Osteocyte (in vitro differentiated cells): Measurements from ENCODE around the gene BLCAP. TPM values are rescaled to one million over a fixed set of nuclear protein-coding genes. Genes with fewer than 3 reads are reported as not detected.

ENCODE experiments used
- DNase-seq: peaks from one replicate; pipeline ENCODE4 v3.0.0; 2021; ENCODE audit warnings: mixed read lengths; ENCODE audit not compliant: unreplicated experiment; ENCODE audit errors: extremely low spot score
- H3K27ac Mint-ChIP-seq: one replicate; pipeline ENCODE4 v1.8.0; 2021; ENCODE audit warnings: mild to moderate bottlenecking, mixed read lengths; ENCODE audit not compliant: unreplicated experiment
- H3K27me3 Mint-ChIP-seq: one replicate; pipeline ENCODE4 v1.8.0; 2021; ENCODE audit warnings: mixed read lengths; ENCODE audit not compliant: unreplicated experiment
- H3K36me3 Mint-ChIP-seq: one replicate; pipeline ENCODE4 v1.8.0; 2021; ENCODE audit warnings: mixed read lengths; ENCODE audit not compliant: unreplicated experiment
- H3K4me1 Mint-ChIP-seq: one replicate; pipeline ENCODE4 v1.8.0; 2021; ENCODE audit warnings: mixed read lengths; ENCODE audit not compliant: unreplicated experiment
- H3K4me3 Mint-ChIP-seq: one replicate; pipeline ENCODE4 v1.8.0; 2021; ENCODE audit warnings: mild to moderate bottlenecking, moderate library complexity, mixed read lengths; ENCODE audit not compliant: unreplicated experiment
- H3K9me3 Mint-ChIP-seq: one replicate; pipeline ENCODE4 v1.8.0; 2021; ENCODE audit warnings: mixed read lengths; ENCODE audit not compliant: unreplicated experiment
- CTCF ChIP-seq: fragments of 200-600 bp; sonication (generic); IDR thresholded peaks from 2 replicates; pipeline ENCODE4 v1.5.0; 2021; ENCODE audit warnings: antibody characterized with exemption, mild to moderate bottlenecking, moderate library complexity
- total RNA-seq: library from RNA; stranded (reverse); gene quantifications from 2 replicates; pipeline ENCODE4 v1.2.1, GENCODE V29; 2021

Gene BLCAP
- total RNA-seq, 1 donor from 2014 or later: 74.5 TPM

DNA sequence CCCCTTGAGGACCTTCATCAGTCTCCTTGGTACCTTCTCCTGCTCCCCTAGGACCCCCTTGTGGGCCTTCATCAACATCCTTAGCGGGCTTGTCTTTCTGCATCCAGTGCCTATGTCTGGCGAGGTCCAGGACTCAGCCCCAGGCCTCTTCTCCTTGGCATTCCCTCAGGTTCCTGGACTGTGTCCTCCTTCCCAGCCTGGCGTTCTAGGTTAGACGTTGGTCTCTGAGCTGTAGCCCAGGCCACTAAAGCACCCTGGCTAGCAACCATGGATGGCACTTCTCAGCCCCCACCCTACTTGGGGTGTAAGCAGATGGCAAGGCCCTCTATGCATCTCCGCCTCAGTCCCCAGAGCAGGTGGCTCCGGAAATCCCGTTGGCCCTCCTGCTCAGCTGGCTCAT is 58.1 kb downstream of the BLCAP start:
- Mint-ChIP-seq H3K9me3 (no peaks in the 10 kb centered on the region), H3K27me3 (peaks cover 50% of the 10 kb centered on the region), H3K4me1 (no peaks in the 10 kb centered on the region), H3K36me3 (no peaks in the 10 kb centered on the region), H3K27ac (no peak overlapping the region), H3K4me3 (no peak overlapping the region)
- DNase-seq: no peak
- TF ChIP-seq CTCF: no peak

DNA sequence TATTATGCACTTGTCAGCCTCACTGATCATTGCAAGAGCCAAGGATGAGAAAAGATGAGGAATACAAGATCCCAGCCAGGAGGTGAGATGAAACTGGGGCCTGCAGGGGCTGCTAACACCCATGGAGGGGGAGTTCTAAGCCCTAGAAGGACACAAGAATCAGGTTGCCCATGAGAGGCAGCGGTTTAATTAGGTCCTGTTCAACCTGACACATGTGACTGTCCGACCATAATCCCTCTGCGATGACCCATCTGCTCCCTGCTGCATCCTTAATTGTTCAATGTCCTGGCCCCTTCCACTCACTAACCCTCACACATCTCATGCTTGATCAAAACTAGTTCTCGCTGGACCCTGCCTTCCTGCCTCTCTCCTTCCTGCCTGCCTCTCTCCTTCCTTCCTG is 58.8 kb downstream of the BLCAP start:
- Mint-ChIP-seq H3K9me3 (no peaks in the 10 kb centered on the region), H3K36me3 (no peaks in the 10 kb centered on the region), H3K27me3 (peaks cover 49% of the 10 kb centered on the region), H3K27ac (no peak overlapping the region), H3K4me1 (no peaks in the 10 kb centered on the region), H3K4me3 (no peak overlapping the region)
- no peak for DNase-seq
- TF ChIP-seq CTCF: no peak

Other genes with a start within 250 kb of the BLCAP start
- 45.5 and 45.8 TPM in 2 replicates for gene MANBAL, start 238.2 kb downstream of the BLCAP start, total RNA-seq
- gene SRC, start 181.7 kb downstream of the BLCAP start, total RNA-seq: 30.1 and 32.5 TPM in 2 replicates
- 14.7 and 14.9 TPM in 2 replicates for gene NNAT, start 6.6 kb downstream of the BLCAP start, total RNA-seq
- gene CTNNBL1, start 166.2 kb upstream of the BLCAP start, total RNA-seq: 43.4 and 52.5 TPM in 2 replicates